K562 (cell line): Measurements from ENCODE around the gene PTPRF. TPM values are rescaled to one million over a fixed set of nuclear protein-coding genes. Genes with fewer than 3 reads are reported as not detected.

ENCODE experiments used
- ARHGAP35 ChIP-seq: fragments of 450-650 bp; IDR thresholded peaks from 2 replicates; pipeline ENCODE4 v1.6.1; 2018; ENCODE audit not compliant: partially characterized antibody
- ATF4 ChIP-seq: fragments of 450-650 bp; formaldehyde crosslinking; IDR thresholded peaks from 2 replicates; pipeline ENCODE4 v1.4.0; 2022; ENCODE audit warnings: mild to moderate bottlenecking, moderate library complexity
- E2F4 ChIP-seq: sonication (generic); formaldehyde crosslinking; IDR thresholded peaks from 2 replicates; pipeline ENCODE4 v1.8.0; 2022; ENCODE audit warnings: mild to moderate bottlenecking, low read depth, missing genetic modification reagents
- FOXA3 ChIP-seq, 2 experiments: fragments of 450-650 bp in 1 of 2; sonication (generic) in 1 of 2; formaldehyde crosslinking; IDR thresholded peaks in 1 of 2; conservative IDR thresholded peaks in 1 of 2; 2 replicates each; pipeline versions ENCODE4 v1.4.0 to v1.8.0; 2020 to 2022; ENCODE audit warnings: mild to moderate bottlenecking in 2 of 2, missing genetic modification reagents in 1 of 2
- FOXP1 ChIP-seq: sonication (generic); formaldehyde crosslinking; IDR thresholded peaks from 2 replicates; pipeline ENCODE4 v1.8.0; 2022; ENCODE audit warnings: mild to moderate bottlenecking, missing genetic modification reagents
- KLF1 ChIP-seq: fragments of 450-650 bp; IDR thresholded peaks from 2 replicates; pipeline ENCODE4 v1.6.1; 2016; ENCODE audit warnings: missing genetic modification characterization, missing compliant biosample characterization
- MYC ChIP-seq, 2 experiments: fragments of 250-450 bp in 1 of 2; sonication (Bioruptor Pico) in 1 of 2; IDR thresholded peaks; 2 replicates each; pipeline versions ENCODE4 v1.5.1 to v1.6.1; 2012 to 2021; ENCODE audit warnings: low read depth in 2 of 2, borderline replicate concordance in 1 of 2, improper control_type of control experiment in 1 of 2, low read length in 1 of 2, mild to moderate bottlenecking in 1 of 2, moderate library complexity in 1 of 2
- MYNN ChIP-seq, 2 experiments: sonication (generic); formaldehyde crosslinking in 1 of 2; IDR thresholded peaks; 2 replicates each; pipeline versions ENCODE4 v1.5.0 to v1.6.1; 2016 to 2020; ENCODE audit warnings: antibody characterized with exemption in 1 of 2, missing genetic modification reagents in 1 of 2
- NR2F6 ChIP-seq: fragments of 450-650 bp; formaldehyde crosslinking; IDR thresholded peaks from 2 replicates; pipeline ENCODE4 v1.4.0; 2020; ENCODE audit warnings: mild to moderate bottlenecking
- PHB2 ChIP-seq: fragments of 450-650 bp; IDR thresholded peaks from 2 replicates; pipeline ENCODE4 v1.6.1; 2017; ENCODE audit warnings: low read depth
- PHF21A ChIP-seq: fragments of 450-650 bp; IDR thresholded peaks from 2 replicates; pipeline ENCODE4 v1.6.1; 2017; ENCODE audit warnings: low read depth, borderline replicate concordance
- PTRF ChIP-seq: fragments of 450-650 bp; IDR thresholded peaks from 2 replicates; pipeline ENCODE4 v1.6.1; 2016; ENCODE audit warnings: mild to moderate bottlenecking, missing genetic modification characterization, missing compliant biosample characterization
- XRCC3 ChIP-seq: fragments of 450-650 bp; IDR thresholded peaks from 2 replicates; pipeline ENCODE4 v1.6.1; 2017; ENCODE audit warnings: mild to moderate bottlenecking, moderate library complexity
- ZBTB17 ChIP-seq: fragments of 450-650 bp; formaldehyde crosslinking; IDR thresholded peaks from 2 replicates; pipeline ENCODE4 v1.4.0; 2020; ENCODE audit warnings: mild to moderate bottlenecking
- ZNF24 ChIP-seq: fragments of 450-650 bp; IDR thresholded peaks from 2 replicates; pipeline ENCODE4 v1.6.1; 2016
- ZNF436 ChIP-seq: fragments of 250-450, 450-650 bp; sonication (Bioruptor Pico); formaldehyde crosslinking; IDR thresholded peaks from 2 replicates; pipeline ENCODE4 v1.7.0; 2020; ENCODE audit warnings: mild to moderate bottlenecking
- polyA plus RNA-seq, 8 experiments: library from polyadenylated mRNA; depleted of rRNA in 4 of 8; stranded (reverse) in 5 of 8; unstranded in 3 of 8; fragments of >200 nt; fragmentation: Nextera tagmentation in 2 of 8; fragmentation: Illumina TruSeq in 1 of 8; extraction: Ambion mirVana in 2 of 8; extraction: Trizol in 1 of 8; gene quantifications; 2 replicates each; pipeline versions ENCODE4 v1.2.1 to v1.2.3, GENCODE V29; 2011 to 2014; ENCODE audit warnings: inconsistent platforms in 1 of 8, missing spikeins in 1 of 8
- total RNA-seq, 7 experiments: library from RNA; depleted of rRNA in 6 of 7; stranded (reverse); fragments of >200 nt in 6 of 7; fragmentation: Illumina TruSeq in 2 of 7; extraction: Trizol in 2 of 7; gene quantifications; 2 replicates each; pipeline versions ENCODE4 v1.2.1 to v1.2.3, GENCODE V29; 2011 to 2021; ENCODE audit warnings: low replicate concordance in 1 of 7
- TF ChIP-seq, protein P1 (sequence below), 2 experiments: fragments of 450-650 bp; formaldehyde crosslinking in 1 of 2; IDR thresholded peaks; 2 replicates each; pipeline versions ENCODE4 v1.4.0 to v1.6.1; 2014 to 2020; ENCODE audit warnings: mild to moderate bottlenecking in 2 of 2, borderline replicate concordance in 1 of 2, low read depth in 1 of 2

Gene PTPRF
- total and polyA plus RNA-seq, 9 of the 15 experiments (the other 6 are each of a cell fraction or from before 2014, with no cell fraction given), result 0.13 to 4.3 (median 1.1) TPM

- no peak for TF ChIP-seq MYNN (IDR thresholded peaks at IDR 0.05)
- no peak for TF ChIP-seq MYNN (CRISPR knock-in tag; IDR thresholded peaks at IDR 0.05)
- TF ChIP-seq PHB2, result peak; percentile 56; the same call in 1 of the 2 replicates
- TF ChIP-seq MYC (IDR thresholded peaks at IDR 0.05; ENCODE audit: low read depth, low read length), result peak; percentile 76; the same call in 1 of the 2 replicates
- TF ChIP-seq MYC (CRISPR knock-in tag; IDR thresholded peaks at IDR 0.05; ENCODE audit: borderline replicate concordance, low read depth), result peak; percentile 73; the same call in 1 of the 2 replicates
- TF ChIP-seq ARHGAP35, result no peak
- TF ChIP-seq KLF1 (tag), result peak; percentile 43; the same call in 1 of the 2 replicates
- peak; percentile 87 for TF ChIP-seq ZNF436 (CRISPR knock-in tag)
- no peak for TF ChIP-seq E2F4 (CRISPR knock-in tag)
- no peak for TF ChIP-seq PTRF
- TF ChIP-seq, protein P1, sequence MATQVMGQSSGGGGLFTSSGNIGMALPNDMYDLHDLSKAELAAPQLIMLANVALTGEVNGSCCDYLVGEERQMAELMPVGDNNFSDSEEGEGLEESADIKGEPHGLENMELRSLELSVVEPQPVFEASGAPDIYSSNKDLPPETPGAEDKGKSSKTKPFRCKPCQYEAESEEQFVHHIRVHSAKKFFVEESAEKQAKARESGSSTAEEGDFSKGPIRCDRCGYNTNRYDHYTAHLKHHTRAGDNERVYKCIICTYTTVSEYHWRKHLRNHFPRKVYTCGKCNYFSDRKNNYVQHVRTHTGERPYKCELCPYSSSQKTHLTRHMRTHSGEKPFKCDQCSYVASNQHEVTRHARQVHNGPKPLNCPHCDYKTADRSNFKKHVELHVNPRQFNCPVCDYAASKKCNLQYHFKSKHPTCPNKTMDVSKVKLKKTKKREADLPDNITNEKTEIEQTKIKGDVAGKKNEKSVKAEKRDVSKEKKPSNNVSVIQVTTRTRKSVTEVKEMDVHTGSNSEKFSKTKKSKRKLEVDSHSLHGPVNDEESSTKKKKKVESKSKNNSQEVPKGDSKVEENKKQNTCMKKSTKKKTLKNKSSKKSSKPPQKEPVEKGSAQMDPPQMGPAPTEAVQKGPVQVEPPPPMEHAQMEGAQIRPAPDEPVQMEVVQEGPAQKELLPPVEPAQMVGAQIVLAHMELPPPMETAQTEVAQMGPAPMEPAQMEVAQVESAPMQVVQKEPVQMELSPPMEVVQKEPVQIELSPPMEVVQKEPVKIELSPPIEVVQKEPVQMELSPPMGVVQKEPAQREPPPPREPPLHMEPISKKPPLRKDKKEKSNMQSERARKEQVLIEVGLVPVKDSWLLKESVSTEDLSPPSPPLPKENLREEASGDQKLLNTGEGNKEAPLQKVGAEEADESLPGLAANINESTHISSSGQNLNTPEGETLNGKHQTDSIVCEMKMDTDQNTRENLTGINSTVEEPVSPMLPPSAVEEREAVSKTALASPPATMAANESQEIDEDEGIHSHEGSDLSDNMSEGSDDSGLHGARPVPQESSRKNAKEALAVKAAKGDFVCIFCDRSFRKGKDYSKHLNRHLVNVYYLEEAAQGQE (IDR thresholded peaks at IDR 0.05; ENCODE audit: borderline replicate concordance), result no peak
- TF ChIP-seq, protein P1 (CRISPR knock-in tag; IDR thresholded peaks at IDR 0.05; ENCODE audit: low read depth), result peak; percentile 61; the same call in 1 of the 2 replicates
- no peak for TF ChIP-seq XRCC3
- 0 out of 2 replicates have a peak, but pooled peaks have one; percentile 36 for TF ChIP-seq FOXP1 (CRISPR knock-in tag)
- peak; percentile 74; the same call in 1 of the 2 replicates for TF ChIP-seq ZNF24
- TF ChIP-seq ATF4 (CRISPR knock-in tag), result peak; percentile 91
- TF ChIP-seq PHF21A, result no peak
- peak; percentile 19 to 60; a peak in 2 of 4 replicates for TF ChIP-seq FOXA3 (CRISPR knock-in tag; conservative IDR thresholded peaks at IDR 0.05 in 1 of 2, IDR thresholded peaks at IDR 0.05 in 1 of 2)
- peak; percentile 86 for TF ChIP-seq NR2F6 (CRISPR knock-in tag)
- peak; percentile 79; the same call in 1 of the 2 replicates for TF ChIP-seq ZBTB17 (CRISPR knock-in tag)
Measured at GRCh38 chr1:43650310-43651085, 119.8 kb downstream of the PTPRF start (continued).
